SU-DHL-6 (cell line): ENCODE results near the gene CPN1.

Source experiments
- H2AFZ ChIP-seq: fragments of 200-600 bp; sonication (generic); 2 replicates; pipeline ENCODE4 v1.6.1; 2014; ENCODE audit warnings: low read depth, mild to moderate bottlenecking, moderate library complexity, mixed read lengths, antibody characterized with exemption, low read length; ENCODE audit not compliant: severe bottlenecking
- H3F3A ChIP-seq: fragments of 200-600 bp; shearing (Covaris generic); 2 replicates; pipeline ENCODE4 v1.6.0; 2016; ENCODE audit warnings: antibody characterized with exemption, mild to moderate bottlenecking; ENCODE audit not compliant: insufficient read depth
- H3K27ac ChIP-seq: fragments of 200-600 bp; sonication (generic); 2 replicates; pipeline ENCODE4 v1.5.1; 2016; ENCODE audit warnings: low read depth, mild to moderate bottlenecking, low read length, moderate library complexity, mixed read lengths
- H3K27me3 ChIP-seq: fragments of 200-600 bp; sonication (generic), shearing (Covaris generic); 2 replicates; pipeline ENCODE4 v1.6.0; 2014; ENCODE audit warnings: mild to moderate bottlenecking, low read length
- H3K36me3 ChIP-seq: fragments of 200-600 bp; sonication (generic); 2 replicates; pipeline ENCODE4 v1.6.1; 2014; ENCODE audit warnings: mild to moderate bottlenecking, low read length, mixed read lengths
- H3K4me2 ChIP-seq: fragments of 300-600, 200-600 bp; shearing (Covaris generic), sonication (generic); 2 replicates; pipeline ENCODE4 v1.6.0; 2014; ENCODE audit warnings: low read length, low read depth, mild to moderate bottlenecking; ENCODE audit not compliant: poor library complexity, severe bottlenecking
- H3K4me3 ChIP-seq: fragments of 200-600 bp; sonication (generic); 2 replicates; pipeline ENCODE4 v1.5.1; 2014; ENCODE audit warnings: antibody characterized with exemption, low read length, mild to moderate bottlenecking, mixed read lengths; ENCODE audit not compliant: insufficient read depth, poor library complexity, severe bottlenecking
- H3K79me2 ChIP-seq: fragments of 200-600 bp; sonication (generic); 2 replicates; pipeline ENCODE4 v1.6.1; 2014; ENCODE audit warnings: mild to moderate bottlenecking, low read length, moderate library complexity; ENCODE audit not compliant: insufficient read depth
- H3K9ac ChIP-seq: fragments of 200-600 bp; sonication (generic); 2 replicates; pipeline ENCODE4 v1.7.0; 2014; ENCODE audit warnings: mild to moderate bottlenecking, low read length
- H3K9me2 ChIP-seq: fragments of 200-600 bp; sonication (generic); replicated peaks from 2 replicates; pipeline ENCODE4 v1.6.1; 2014; ENCODE audit warnings: low read length; ENCODE audit not compliant: insufficient read depth
- H3K9me3 ChIP-seq: fragments of 200-600 bp; sonication (generic); 2 replicates; pipeline ENCODE4 v1.6.1; 2014; ENCODE audit warnings: low read length, mixed read lengths; ENCODE audit not compliant: insufficient read depth
- H4K20me1 ChIP-seq: fragments of 200-600 bp; sonication (generic); 2 replicates; pipeline ENCODE4 v1.6.1; 2014; ENCODE audit warnings: low read depth, mild to moderate bottlenecking, antibody characterized with exemption, low read length, moderate library complexity, mixed read lengths
- EZH2phosphoT487 ChIP-seq: fragments of 200-600 bp; sonication (generic), shearing (Covaris generic); conservative IDR thresholded peaks from 2 replicates; pipeline ENCODE4 v1.6.1; 2018; ENCODE audit warnings: mild to moderate bottlenecking, antibody characterized with exemption, low read length, moderate library complexity, mixed read lengths
- TF ChIP-seq, protein P1 (sequence below): fragments of 200-600 bp; sonication (generic); IDR thresholded peaks from one replicate; pipeline ENCODE4 v1.5.1; 2017; ENCODE audit warnings: antibody characterized with exemption, mild to moderate bottlenecking, low read length, moderate library complexity; ENCODE audit not compliant: insufficient read depth, poor library complexity, severe bottlenecking

CPN1 gene

GRCh38 chr10:100076750-100077149 lies 4.9 kb downstream of the CPN1 start:
- no peaks in the 10 kb centered on the region for H3K27me3 ChIP-seq
- H3K27ac ChIP-seq, result no peak overlapping the region
- no peaks in the 10 kb centered on the region for H3K9me2 ChIP-seq
- no peak for TF ChIP-seq EZH2phosphoT487
- TF ChIP-seq, protein P1, sequence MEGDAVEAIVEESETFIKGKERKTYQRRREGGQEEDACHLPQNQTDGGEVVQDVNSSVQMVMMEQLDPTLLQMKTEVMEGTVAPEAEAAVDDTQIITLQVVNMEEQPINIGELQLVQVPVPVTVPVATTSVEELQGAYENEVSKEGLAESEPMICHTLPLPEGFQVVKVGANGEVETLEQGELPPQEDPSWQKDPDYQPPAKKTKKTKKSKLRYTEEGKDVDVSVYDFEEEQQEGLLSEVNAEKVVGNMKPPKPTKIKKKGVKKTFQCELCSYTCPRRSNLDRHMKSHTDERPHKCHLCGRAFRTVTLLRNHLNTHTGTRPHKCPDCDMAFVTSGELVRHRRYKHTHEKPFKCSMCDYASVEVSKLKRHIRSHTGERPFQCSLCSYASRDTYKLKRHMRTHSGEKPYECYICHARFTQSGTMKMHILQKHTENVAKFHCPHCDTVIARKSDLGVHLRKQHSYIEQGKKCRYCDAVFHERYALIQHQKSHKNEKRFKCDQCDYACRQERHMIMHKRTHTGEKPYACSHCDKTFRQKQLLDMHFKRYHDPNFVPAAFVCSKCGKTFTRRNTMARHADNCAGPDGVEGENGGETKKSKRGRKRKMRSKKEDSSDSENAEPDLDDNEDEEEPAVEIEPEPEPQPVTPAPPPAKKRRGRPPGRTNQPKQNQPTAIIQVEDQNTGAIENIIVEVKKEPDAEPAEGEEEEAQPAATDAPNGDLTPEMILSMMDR, result no peak
- no peak overlapping the region for H3K4me3 ChIP-seq
- H3K36me3 ChIP-seq, result no peaks in the 10 kb centered on the region
- H3K79me2 ChIP-seq, result no peaks in the 10 kb centered on the region
- no peaks in the 10 kb centered on the region for H3F3A ChIP-seq
- H4K20me1 ChIP-seq, result no peaks in the 10 kb centered on the region
- no peak overlapping the region for H3K4me2 ChIP-seq
- H2AFZ ChIP-seq, result no peak overlapping the region
- H3K9ac ChIP-seq, result no peak overlapping the region
- no peaks in the 10 kb centered on the region for H3K9me3 ChIP-seq

DNA sequence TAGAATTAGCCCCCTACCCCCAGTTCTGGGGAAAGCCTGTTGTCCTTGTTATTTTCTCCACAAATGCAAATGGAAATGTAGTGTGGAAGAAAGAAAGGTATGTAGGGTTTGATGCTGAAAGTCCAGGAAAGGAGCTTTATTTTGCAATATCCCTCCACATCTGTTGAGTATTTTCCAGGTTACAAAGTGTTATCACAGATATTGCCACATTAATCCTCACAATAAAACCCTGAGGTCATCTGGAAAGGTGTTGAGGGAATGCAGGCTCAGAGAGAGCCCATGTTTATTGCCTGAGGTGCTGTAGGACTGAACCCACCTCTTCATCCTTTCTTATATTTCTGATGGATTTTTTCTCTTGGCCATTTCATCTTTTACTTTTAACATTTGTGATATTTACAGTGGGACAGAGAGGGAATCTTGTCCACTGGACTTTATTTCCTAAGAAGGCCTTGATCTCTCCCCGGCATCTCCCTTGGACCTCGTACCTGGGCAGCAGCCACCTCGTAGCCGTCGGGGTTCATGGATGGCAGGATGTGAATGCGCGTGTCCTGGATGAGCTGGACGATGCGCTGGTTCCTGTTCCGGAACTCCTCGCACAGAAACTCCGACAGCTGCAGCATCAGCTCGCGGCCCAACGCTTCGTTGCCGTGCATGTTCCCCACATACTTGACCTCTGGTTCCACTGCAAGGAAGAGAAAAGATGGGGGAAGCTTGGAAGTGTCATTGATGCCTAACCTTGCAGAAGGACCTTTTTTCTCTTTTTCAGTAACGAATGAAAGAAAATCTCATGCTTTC lies 6.0 kb downstream of the CPN1 start:
- no peak overlapping the region for H2AFZ ChIP-seq
- H3K9ac ChIP-seq, result no peak overlapping the region
- no peaks in the 10 kb centered on the region for H3F3A ChIP-seq
- no peak overlapping the region for H3K27ac ChIP-seq
- H3K79me2 ChIP-seq, result no peaks in the 10 kb centered on the region
- H3K9me3 ChIP-seq, result no peaks in the 10 kb centered on the region
- H4K20me1 ChIP-seq, result no peaks in the 10 kb centered on the region
- no peaks in the 10 kb centered on the region for H3K27me3 ChIP-seq
- TF ChIP-seq EZH2phosphoT487, result no peak
- TF ChIP-seq, protein P1, result no peak
- H3K4me2 ChIP-seq, result no peak overlapping the region
- no peak overlapping the region for H3K4me3 ChIP-seq
- no peaks in the 10 kb centered on the region for H3K36me3 ChIP-seq
- no peaks in the 10 kb centered on the region for H3K9me2 ChIP-seq

DNA sequence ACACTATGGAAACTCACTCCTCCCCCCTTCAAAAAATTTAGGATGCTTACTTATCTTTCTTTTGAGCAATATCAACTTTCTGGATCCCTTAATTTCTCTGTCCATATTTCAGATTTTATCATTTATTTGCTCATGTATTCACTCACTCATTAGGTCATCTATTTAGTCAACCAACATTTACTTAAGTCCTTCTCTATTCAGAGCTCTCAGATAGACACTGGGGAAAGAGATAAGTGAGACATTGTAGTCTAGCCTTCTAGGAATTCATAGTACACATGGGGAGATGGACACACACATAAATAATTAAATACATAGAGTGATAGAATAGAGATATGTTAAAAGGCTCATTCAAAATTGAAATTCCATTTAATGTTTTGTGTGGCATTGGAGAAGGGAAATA lies 9.2 kb downstream of the CPN1 start:
- Histone ChIP-seq H3F3A (no peaks in the 10 kb centered on the region), H3K4me2 (no peak overlapping the region), H3K9ac (no peak overlapping the region), H4K20me1 (no peaks in the 10 kb centered on the region), H3K9me3 (no peaks in the 10 kb centered on the region), H3K36me3 (no peaks in the 10 kb centered on the region), H3K79me2 (no peaks in the 10 kb centered on the region), H3K4me3 (no peak overlapping the region), H3K9me2 (no peaks in the 10 kb centered on the region), H2AFZ (no peak overlapping the region), H3K27me3 (no peaks in the 10 kb centered on the region), H3K27ac (no peak overlapping the region)
- TF ChIP-seq, protein P1, result no peak
- TF ChIP-seq EZH2phosphoT487, result no peak
